Activated naive CD8-positive, alpha-beta T cell (primary cell): ENCODE measurements around the gene SLC16A10.
"Not testable (repeated sequence)": the region's sequence is repeated elsewhere in the genome, so short reads cannot be mapped to it uniquely, and the experiment has no call there.

Experiments used
- H3K27ac Mint-ChIP-seq: one replicate; pipeline ENCODE4 v1.8.0; 2021; ENCODE audit warnings: mixed read lengths
- H3K27me3 Mint-ChIP-seq: one replicate; pipeline ENCODE4 v1.8.0; 2021; ENCODE audit warnings: mixed read lengths
- H3K36me3 Mint-ChIP-seq: one replicate; pipeline ENCODE4 v1.8.0; 2021; ENCODE audit warnings: mixed read lengths
- H3K4me1 Mint-ChIP-seq: one replicate; pipeline ENCODE4 v1.8.0; 2021; ENCODE audit warnings: low read depth, mixed read lengths
- H3K4me3 Mint-ChIP-seq: one replicate; pipeline ENCODE4 v1.8.0; 2021; ENCODE audit warnings: mild to moderate bottlenecking, mixed read lengths
- H3K9me3 Mint-ChIP-seq: one replicate; pipeline ENCODE4 v1.8.0; 2021; ENCODE audit warnings: low read depth, mixed read lengths

SLC16A10 gene

DNA sequence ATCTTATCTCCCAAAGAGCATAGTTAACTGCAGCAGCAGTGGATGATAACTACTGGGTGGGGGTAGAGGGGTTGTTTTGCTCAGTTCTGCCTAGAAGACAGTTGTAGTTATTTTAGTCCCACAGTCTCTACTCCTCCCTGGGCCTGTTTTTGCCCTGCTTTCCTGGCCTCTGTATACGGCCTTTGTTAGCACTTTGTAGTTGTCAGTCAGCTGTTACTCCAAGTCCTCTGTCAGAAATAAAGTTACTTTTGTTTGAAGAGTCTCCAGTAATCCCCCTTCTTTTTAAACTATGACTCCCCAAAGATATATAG, 113.9 kb downstream of the SLC16A10 start:
- Mint-ChIP-seq H3K4me3 (no peak overlapping the region), H3K4me1 (peaks cover 25% of the 10 kb centered on the region)

DNA sequence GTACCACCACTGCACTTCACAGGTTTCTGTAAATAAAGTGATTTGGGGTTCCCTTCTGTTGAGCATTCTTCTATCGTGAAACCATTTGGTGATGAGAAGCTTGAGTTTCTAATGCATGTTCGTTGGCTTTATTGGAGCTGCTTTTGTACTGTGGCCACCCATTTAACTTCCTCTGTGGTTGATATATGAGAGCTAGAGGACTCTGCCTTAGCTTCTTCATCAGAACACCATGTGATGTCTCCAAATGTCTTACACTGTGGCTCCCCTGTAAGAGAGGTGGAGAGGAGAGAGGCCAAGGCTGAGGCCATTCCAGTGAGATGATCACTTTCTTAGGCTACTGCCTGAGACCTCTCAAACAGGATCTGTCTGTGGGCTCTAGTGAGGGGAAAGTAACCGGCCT, 114.5 kb downstream of the SLC16A10 start:
- Mint-ChIP-seq H3K27ac (no peak overlapping the region), H3K27me3 (no peaks in the 10 kb centered on the region), H3K4me3 (no peak overlapping the region), H3K9me3 (no peaks in the 10 kb centered on the region), H3K36me3 (peaks cover 5% of the 10 kb centered on the region), H3K4me1 (peaks cover 25% of the 10 kb centered on the region)

More for the DNA sequence above, 113.9 kb downstream of the SLC16A10 start:
- no peaks in the 10 kb centered on the region for H3K9me3 Mint-ChIP-seq
- H3K27me3 Mint-ChIP-seq: no peaks in the 10 kb centered on the region
- H3K27ac Mint-ChIP-seq: no peak overlapping the region
- H3K36me3 Mint-ChIP-seq: peaks cover 6% of the 10 kb centered on the region

DNA sequence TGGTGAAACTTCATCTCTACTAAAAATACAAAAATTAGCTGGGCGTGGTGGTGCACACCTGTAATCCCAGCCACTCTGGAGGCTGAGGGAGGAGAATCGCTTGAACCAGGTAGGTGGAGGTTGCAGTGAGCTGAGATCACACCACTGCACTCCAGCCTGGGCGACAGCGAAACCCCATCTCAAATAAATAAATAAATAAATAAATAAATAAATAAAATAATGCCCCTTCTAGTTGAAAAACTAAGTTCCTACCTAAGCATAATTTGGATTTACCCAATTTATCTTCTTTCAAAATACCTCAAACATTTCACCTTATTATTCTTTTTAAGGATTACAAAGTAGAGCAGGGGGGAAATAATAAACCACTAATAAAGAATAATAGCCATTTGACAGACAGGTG, 116.2 kb downstream of the SLC16A10 start:
- H3K4me1 Mint-ChIP-seq: peaks cover 25% of the 10 kb centered on the region
- not testable (repeated sequence) for H3K4me3 Mint-ChIP-seq, H3K27ac Mint-ChIP-seq, H3K36me3 Mint-ChIP-seq, H3K27me3 Mint-ChIP-seq, H3K9me3 Mint-ChIP-seq

DNA sequence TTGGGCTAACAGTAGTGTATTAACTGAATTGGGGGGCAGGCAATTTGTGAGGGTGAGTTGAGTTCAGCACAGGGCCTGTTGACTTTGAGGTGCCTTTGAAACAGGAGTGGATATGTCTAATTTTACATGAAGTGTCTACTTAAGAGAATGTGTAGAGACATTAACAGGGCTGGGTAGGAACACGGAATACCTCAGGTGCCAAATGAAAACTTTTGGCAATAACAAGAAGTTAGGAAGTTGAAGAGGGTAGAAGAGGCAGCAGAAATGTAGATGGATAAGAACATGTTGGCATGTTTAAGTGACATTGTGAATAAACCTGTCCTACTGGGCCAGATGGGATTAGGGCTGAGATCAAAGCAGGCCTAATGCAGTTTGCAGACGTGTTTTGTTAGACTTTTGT, 117.0 kb downstream of the SLC16A10 start:
- H3K27ac Mint-ChIP-seq: no peak overlapping the region
- no peaks in the 10 kb centered on the region for H3K9me3 Mint-ChIP-seq
- no peaks in the 10 kb centered on the region for H3K27me3 Mint-ChIP-seq
- H3K4me3 Mint-ChIP-seq: no peak overlapping the region
- peaks cover 24% of the 10 kb centered on the region for H3K4me1 Mint-ChIP-seq
- H3K36me3 Mint-ChIP-seq: peaks cover 2% of the 10 kb centered on the region

DNA sequence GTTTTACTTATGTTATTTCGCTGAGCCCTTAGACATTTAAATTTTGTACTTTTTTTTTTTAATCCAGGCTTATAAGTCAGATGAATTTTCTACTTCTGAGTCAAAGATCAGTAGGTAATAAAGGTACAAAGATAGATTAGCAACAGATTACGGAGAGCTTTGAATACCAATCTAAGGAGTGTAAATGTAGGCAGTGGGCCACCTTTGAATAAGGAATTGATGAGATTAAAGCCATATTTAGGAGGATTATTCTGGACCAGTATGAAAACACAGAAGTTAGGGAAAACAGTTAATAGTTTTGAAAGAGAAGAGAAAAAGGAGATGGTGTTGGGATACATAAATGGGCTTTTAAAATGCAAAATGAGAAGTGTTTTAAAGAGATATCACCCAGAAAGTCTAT, 117.6 kb downstream of the SLC16A10 start:
- peaks cover 20% of the 10 kb centered on the region for H3K4me1 Mint-ChIP-seq
- H3K27me3 Mint-ChIP-seq: no peaks in the 10 kb centered on the region
- H3K9me3 Mint-ChIP-seq: no peaks in the 10 kb centered on the region
- H3K27ac Mint-ChIP-seq: no peak overlapping the region
- H3K36me3 Mint-ChIP-seq: peaks cover 2% of the 10 kb centered on the region
- H3K4me3 Mint-ChIP-seq: no peak overlapping the region

DNA sequence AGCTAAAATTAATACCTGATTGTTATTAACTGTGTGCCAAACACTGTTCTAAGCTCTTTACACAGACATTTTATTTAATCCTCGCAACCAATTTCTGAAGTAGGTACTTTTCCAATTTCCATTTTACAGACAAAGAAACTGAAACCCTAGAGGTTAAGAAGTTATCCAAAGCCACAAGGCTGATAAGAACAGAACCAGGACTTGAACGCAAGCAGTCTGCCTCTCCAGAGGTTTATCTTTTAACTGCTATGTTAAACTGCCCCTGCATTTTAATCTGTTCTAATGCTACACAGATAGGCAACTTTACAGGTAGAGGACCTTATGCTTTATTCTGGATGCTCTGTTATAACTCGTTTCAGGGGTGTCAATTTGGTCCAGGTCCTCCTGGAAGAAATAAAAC, 118.2 kb downstream of the SLC16A10 start:
- no peak overlapping the region for H3K27ac Mint-ChIP-seq
- no peak overlapping the region for H3K4me3 Mint-ChIP-seq
- H3K9me3 Mint-ChIP-seq: no peaks in the 10 kb centered on the region
- peaks cover 4% of the 10 kb centered on the region for H3K36me3 Mint-ChIP-seq
- H3K27me3 Mint-ChIP-seq: no peaks in the 10 kb centered on the region
- H3K4me1 Mint-ChIP-seq: peaks cover 14% of the 10 kb centered on the region

DNA sequence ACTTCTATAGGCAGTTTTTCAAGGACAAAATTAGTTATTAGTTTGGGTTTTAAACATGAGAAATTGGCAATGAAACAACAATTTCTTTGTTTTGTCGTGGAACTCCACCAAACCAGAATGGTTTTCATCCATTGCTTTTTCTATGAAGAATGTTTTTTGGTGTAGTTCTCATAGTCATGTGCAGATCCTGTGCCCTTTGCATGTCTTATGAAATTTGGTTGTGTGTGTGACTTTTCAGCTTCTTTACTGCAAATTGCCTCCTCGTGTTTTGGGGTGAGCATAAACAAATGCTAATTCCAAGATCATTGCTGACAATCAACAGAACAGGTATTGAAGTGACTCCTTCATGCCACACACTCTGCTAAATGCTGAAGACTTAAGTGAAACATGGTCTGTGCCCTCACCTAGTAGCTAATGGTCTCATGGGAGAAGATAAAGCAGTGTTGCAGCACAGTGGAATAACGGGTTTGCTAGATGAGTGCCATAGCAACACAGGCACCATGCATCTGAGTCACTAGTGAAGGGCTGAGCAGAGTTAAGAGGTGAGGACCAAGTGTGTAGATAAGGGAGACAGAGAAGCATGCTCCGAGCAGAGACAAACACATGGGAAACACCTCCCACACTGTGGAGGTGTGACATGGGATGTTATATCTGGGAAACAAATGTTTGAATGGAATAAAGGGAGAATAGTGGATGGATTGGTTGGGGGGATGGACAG, 120.0 kb downstream of the SLC16A10 start:
- no peaks in the 10 kb centered on the region for H3K27me3 Mint-ChIP-seq
- H3K27ac Mint-ChIP-seq: no peak overlapping the region
- no peaks in the 10 kb centered on the region for H3K9me3 Mint-ChIP-seq
- no peaks in the 10 kb centered on the region for H3K4me1 Mint-ChIP-seq
- peaks cover 4% of the 10 kb centered on the region for H3K36me3 Mint-ChIP-seq
- no peak overlapping the region for H3K4me3 Mint-ChIP-seq

DNA sequence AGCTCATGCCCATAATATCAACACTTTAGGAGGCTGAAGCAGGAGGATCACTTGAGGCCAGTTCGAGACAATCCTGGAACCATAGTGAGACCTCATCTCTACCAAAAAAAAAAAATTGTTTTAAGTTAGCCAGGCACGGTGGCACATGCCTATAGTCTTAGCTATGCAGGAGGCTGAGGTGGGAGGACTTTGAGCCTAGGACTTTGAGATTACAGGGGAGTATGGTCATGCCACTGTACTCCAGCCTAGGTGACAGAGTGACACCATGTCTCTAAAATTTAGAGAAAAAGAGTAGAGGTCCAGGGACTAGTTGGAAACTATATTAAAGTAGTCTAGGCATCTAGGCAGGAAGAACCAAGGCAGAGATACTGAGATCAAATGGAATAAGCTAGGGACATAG, 121.6 kb downstream of the SLC16A10 start:
- Mint-ChIP-seq H3K4me1 (no peaks in the 10 kb centered on the region), H3K36me3 (peaks cover 7% of the 10 kb centered on the region), H3K4me3 (no peak overlapping the region), H3K27me3 (no peaks in the 10 kb centered on the region), H3K27ac (no peak overlapping the region), H3K9me3 (no peaks in the 10 kb centered on the region)

DNA sequence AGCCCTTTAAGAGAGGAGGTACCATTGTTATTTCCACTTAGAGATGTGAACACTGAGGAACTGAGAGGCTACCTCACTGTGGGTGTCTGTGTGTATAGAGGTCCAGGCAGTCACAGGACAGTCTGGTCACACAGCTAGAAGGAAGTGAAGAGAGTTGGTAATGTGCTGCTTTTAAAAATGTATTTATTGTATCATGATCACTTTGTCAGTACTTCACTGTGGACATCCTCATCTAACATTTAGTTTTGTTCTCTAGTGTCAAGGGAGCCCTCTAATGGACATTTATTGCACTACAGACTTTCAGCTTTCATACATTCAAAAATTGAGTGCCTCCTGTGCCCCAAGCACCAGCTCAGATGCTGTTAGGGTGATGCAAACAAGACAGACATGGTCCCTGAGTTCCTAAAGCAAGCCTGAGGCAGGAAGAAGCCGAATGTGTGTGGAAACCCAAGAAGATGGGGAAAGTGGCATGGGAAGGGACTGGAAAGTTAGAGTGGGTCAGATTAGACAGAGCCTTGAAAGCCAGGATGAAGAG, 123.0 kb downstream of the SLC16A10 start:
- H3K4me1 Mint-ChIP-seq: no peaks in the 10 kb centered on the region
- H3K27me3 Mint-ChIP-seq: no peaks in the 10 kb centered on the region
- no peaks in the 10 kb centered on the region for H3K9me3 Mint-ChIP-seq
- peaks cover 7% of the 10 kb centered on the region for H3K36me3 Mint-ChIP-seq
- no peak overlapping the region for H3K4me3 Mint-ChIP-seq
- no peak overlapping the region for H3K27ac Mint-ChIP-seq

DNA sequence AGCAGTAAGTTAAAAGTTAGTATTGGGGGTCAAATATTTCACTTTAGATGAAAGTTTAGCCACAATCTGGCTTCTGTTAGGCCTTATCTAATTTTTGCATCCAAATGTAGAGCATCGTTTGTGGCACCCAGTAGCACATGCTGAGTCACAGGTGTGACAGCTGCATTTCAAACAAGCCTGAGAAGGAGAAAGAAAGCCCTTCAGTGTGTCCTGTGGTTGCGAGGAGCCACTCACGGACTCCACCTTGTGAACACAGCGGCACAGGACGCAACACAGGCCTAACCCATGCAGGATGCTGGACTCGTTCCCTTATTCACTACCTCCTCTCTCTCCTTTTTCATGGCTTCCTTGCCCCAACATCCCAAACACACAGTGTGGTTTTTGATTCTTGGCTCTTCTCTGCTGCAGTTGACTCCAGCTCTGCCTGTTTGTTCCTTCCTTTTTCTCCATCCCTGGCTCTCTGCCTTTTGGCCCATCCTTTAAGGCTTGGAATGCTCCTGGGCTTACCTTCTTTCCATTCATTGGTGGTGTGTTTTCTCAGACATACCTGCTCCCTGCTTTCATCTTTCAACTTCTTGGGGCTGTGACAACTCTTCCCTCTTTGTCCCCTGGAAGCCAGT, 124.2 kb downstream of the SLC16A10 start:
- Mint-ChIP-seq H3K4me3 (no peak overlapping the region), H3K9me3 (no peaks in the 10 kb centered on the region), H3K27me3 (no peaks in the 10 kb centered on the region), H3K27ac (no peak overlapping the region), H3K36me3 (peaks cover 9% of the 10 kb centered on the region), H3K4me1 (no peaks in the 10 kb centered on the region)

DNA sequence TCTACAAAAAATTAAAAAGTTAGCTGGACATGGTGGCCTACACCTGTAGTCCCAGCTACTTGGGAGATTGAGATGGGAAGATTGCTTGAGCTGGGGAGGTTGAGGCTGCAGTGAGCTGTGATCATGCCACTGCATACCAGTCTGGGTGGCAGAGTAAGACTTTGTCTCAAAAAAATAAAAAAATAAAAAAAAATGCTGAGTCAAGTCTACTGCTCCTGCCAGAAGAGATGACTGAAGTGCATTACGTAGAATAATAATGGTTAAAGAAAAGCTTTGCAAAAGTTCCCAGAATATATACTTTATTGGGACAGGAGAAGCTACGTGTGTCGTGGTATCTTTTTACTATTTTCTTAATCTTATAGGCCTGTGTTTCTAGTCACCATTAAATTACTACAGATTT, 125.3 kb downstream of the SLC16A10 start:
- Mint-ChIP-seq H3K4me3 (no peak overlapping the region), H3K27me3 (no peaks in the 10 kb centered on the region), H3K4me1 (no peaks in the 10 kb centered on the region), H3K36me3 (peaks cover 9% of the 10 kb centered on the region), H3K9me3 (no peaks in the 10 kb centered on the region), H3K27ac (no peak overlapping the region)

DNA sequence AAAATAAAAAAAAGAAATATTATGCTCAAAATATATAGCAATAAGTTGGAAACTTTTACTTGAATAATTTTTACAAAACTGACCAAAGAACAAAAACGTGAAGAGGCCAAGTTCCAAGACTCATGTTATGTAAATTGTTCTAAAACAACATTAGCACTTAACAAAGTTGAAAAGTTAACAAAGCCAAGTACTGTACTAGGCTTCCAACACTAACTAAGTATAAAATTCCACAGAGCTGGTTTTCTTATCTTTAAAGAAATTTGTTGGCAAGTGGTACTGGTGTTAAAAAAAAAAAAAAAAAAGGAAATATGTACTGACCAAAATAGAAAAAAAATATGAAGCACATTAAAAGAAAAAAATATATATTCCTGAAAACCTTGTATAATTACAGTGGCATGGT, 127.8 kb downstream of the SLC16A10 start:
- no peak overlapping the region for H3K4me3 Mint-ChIP-seq
- peaks cover 9% of the 10 kb centered on the region for H3K36me3 Mint-ChIP-seq
- H3K4me1 Mint-ChIP-seq: no peaks in the 10 kb centered on the region
- H3K9me3 Mint-ChIP-seq: no peaks in the 10 kb centered on the region
- H3K27me3 Mint-ChIP-seq: no peaks in the 10 kb centered on the region
- no peak overlapping the region for H3K27ac Mint-ChIP-seq

DNA sequence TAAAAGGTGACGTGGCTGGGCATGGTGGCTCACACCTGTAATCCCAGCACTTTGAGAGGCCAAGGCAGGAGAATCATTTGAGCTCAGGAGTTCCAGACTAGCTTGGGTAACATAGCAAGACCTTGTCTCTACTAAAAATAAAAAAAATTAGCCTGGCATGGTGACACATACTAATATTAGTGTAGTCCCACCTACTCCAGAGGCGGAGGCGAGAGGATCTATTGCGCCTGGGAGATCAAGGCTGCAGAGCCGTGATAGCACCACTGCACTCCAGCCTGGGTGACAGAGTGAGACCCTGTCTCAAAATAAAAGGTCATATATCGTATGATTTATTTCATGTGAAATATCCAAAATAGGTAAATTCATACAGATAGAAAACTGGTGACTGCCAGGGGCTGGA, 132.5 kb downstream of the SLC16A10 start:
- Mint-ChIP-seq H3K4me1 (no peaks in the 10 kb centered on the region), H3K27me3 (no peaks in the 10 kb centered on the region)

DNA sequence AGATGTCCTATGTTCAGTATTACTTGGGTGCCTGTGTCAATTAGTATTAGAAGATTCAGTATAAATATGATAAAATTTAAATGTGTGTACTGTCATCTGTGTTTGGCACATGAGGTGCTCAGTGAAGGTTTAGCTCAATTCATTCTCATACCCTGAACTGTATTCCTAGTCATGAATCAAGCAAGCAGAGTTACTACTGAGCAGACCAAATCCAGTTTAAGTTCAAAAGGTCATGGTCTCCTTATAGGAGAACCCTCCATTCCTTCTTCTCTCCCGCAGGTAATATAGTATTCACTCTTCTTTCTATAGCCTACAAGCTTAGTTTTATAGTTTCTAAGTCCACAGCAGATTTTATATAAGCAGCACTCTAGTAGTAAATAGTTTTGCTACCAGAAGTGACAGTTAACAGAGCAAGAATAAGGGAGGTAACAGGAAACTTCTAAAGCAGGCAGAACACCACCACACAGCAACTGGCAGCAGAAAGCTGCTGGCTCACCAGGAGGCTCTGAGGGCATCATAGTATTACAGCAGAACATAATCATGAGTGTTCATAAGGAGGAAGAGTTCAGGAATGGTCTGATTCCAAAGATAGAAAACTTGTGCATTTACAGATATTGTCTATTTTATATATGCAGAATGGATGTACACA, 133.2 kb downstream of the SLC16A10 start:
- no peaks in the 10 kb centered on the region for H3K4me1 Mint-ChIP-seq
- H3K9me3 Mint-ChIP-seq: no peaks in the 10 kb centered on the region
- no peaks in the 10 kb centered on the region for H3K27me3 Mint-ChIP-seq
- H3K4me3 Mint-ChIP-seq: no peak overlapping the region
- H3K27ac Mint-ChIP-seq: no peak overlapping the region
- H3K36me3 Mint-ChIP-seq: peaks cover 13% of the 10 kb centered on the region

More for the DNA sequence above, 132.5 kb downstream of the SLC16A10 start:
- Mint-ChIP-seq H3K36me3 (peaks cover 13% of the 10 kb centered on the region), H3K27ac (no peak overlapping the region), H3K4me3 (no peak overlapping the region), H3K9me3 (no peaks in the 10 kb centered on the region)

DNA sequence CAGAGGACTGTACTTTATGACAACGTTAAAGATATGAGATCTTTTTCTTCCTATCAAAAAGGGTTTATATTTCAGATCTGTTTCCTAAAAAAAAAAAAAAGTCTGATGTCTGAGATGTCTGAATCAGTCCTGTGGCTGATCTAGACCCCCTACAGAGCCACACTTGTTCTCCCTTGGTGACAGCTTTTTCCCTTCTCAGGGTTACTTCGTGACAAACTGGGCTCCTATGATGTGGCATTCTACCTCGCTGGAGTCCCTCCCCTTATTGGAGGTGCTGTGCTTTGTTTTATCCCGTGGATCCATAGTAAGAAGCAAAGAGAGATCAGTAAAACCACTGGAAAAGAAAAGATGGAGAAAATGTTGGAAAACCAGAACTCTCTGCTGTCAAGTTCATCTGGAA, 134.5 kb downstream of the SLC16A10 start:
- no peak overlapping the region for H3K27ac Mint-ChIP-seq
- H3K27me3 Mint-ChIP-seq: no peaks in the 10 kb centered on the region
- H3K4me1 Mint-ChIP-seq: no peaks in the 10 kb centered on the region
- no peaks in the 10 kb centered on the region for H3K9me3 Mint-ChIP-seq
- H3K36me3 Mint-ChIP-seq: peaks cover 11% of the 10 kb centered on the region
- H3K4me3 Mint-ChIP-seq: no peak overlapping the region
